ENCODE data around the gene CFAP141.

DNA sequence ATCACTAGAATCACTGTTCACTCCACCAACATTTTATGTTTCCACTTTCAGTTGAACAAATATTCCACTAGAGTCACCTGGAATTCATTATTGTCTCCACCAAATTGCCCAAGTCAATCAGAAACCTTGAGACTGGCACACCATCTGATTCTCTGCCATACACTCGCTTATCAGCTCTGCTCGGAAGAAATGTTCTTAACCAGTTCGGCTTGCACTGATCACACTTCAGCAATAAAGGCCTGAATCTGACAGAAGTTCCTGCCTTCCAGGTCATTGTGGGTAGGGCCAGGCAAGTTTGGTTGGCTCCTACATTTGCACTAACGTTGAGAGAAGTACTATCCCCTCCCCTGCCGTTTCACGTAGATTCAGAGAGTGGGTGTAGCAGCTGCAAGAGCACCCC, 24.2 kb downstream of the CFAP141 start:
- TF ChIP-seq, protein P1, sequence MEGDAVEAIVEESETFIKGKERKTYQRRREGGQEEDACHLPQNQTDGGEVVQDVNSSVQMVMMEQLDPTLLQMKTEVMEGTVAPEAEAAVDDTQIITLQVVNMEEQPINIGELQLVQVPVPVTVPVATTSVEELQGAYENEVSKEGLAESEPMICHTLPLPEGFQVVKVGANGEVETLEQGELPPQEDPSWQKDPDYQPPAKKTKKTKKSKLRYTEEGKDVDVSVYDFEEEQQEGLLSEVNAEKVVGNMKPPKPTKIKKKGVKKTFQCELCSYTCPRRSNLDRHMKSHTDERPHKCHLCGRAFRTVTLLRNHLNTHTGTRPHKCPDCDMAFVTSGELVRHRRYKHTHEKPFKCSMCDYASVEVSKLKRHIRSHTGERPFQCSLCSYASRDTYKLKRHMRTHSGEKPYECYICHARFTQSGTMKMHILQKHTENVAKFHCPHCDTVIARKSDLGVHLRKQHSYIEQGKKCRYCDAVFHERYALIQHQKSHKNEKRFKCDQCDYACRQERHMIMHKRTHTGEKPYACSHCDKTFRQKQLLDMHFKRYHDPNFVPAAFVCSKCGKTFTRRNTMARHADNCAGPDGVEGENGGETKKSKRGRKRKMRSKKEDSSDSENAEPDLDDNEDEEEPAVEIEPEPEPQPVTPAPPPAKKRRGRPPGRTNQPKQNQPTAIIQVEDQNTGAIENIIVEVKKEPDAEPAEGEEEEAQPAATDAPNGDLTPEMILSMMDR (IDR thresholded peaks at IDR 0.05; ENCODE audit: low read depth, low read length, missing input control), result no peak
- TF ChIP-seq GABPA (IDR thresholded peaks at IDR 0.05 in 1 of 2, conservative IDR thresholded peaks at IDR 0.05 in 1 of 2), result no peak
- TF ChIP-seq, protein P2, sequence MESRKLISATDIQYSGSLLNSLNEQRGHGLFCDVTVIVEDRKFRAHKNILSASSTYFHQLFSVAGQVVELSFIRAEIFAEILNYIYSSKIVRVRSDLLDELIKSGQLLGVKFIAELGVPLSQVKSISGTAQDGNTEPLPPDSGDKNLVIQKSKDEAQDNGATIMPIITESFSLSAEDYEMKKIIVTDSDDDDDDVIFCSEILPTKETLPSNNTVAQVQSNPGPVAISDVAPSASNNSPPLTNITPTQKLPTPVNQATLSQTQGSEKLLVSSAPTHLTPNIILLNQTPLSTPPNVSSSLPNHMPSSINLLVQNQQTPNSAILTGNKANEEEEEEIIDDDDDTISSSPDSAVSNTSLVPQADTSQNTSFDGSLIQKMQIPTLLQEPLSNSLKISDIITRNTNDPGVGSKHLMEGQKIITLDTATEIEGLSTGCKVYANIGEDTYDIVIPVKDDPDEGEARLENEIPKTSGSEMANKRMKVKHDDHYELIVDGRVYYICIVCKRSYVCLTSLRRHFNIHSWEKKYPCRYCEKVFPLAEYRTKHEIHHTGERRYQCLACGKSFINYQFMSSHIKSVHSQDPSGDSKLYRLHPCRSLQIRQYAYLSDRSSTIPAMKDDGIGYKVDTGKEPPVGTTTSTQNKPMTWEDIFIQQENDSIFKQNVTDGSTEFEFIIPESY (IDR thresholded peaks at IDR 0.05), result no peak
- TF ChIP-seq TAF1 (conservative IDR thresholded peaks at IDR 0.05), result no peak
